ENCODE results near the gene PAM. TPM values are rescaled to one million over a fixed set of nuclear protein-coding genes. Genes with fewer than 3 reads are reported as not detected.
"Not testable (repeated sequence)": the region's sequence is repeated elsewhere in the genome, so short reads cannot be mapped to it uniquely, and the experiment has no call there.

The PAM gene
- total RNA-seq, 1 experiment from 2014 or later, result 190 TPM

GRCh38 chr5:103037673-103038455 lies 282.8 kb downstream of the PAM start:
- POLR2A ChIA-PET (ENCODE audit: low non-redundant PET), result no interaction called here
- BruUV-seq (replicated peaks), result no TSS peak
- intact Hi-C loops (cut with micrococcal nuclease; ENCODE audit: unreplicated experiment), result loop anchor here (10.0 kb wide), 1 partner anchor 437 kb away; no protein-coding TSS in a partner anchor
- DNase-seq (ENCODE audit: low spot score), result peak; percentile 42
- CTCF ChIA-PET, result interaction anchor here (1.0 kb wide), 1 partner anchor 357 kb away, joined by 3 read pairs; no protein-coding TSS in a partner anchor
- Histone ChIP-seq H3K4me3 (ENCODE audit: low read depth, low read length, poor library complexity, severe bottlenecking) (no peak overlapping the region), H3K27ac (ENCODE audit: low read depth, low read length, poor library complexity, severe bottlenecking) (no peak overlapping the region), H3K36me3 (ENCODE audit: insufficient read depth, low read length, poor library complexity, severe bottlenecking) (no peaks in the 10 kb centered on the region), H3K27me3 (replicated peaks; ENCODE audit: insufficient read depth, low read depth, low read length, poor library complexity) (no peaks in the 10 kb centered on the region), H3K9me3 (ENCODE audit: low read depth, low read length, poor library complexity, severe bottlenecking) (no peaks in the 10 kb centered on the region), H3K4me1 (ENCODE audit: insufficient read depth, low read length, poor library complexity, severe bottlenecking) (peaks cover 5% of the 10 kb centered on the region)
- TF ChIP-seq CTCF (conservative IDR thresholded peaks at IDR 0.05; ENCODE audit: low read depth, low read length) (peak; percentile 33; the same call in 1 of the 2 replicates), EZH2 (IDR thresholded peaks at IDR 0.05; ENCODE audit: borderline replicate concordance, low read depth, low read length, poor library complexity, severe bottlenecking) (no peak)

- Histone ChIP-seq H3K27ac (ENCODE audit: low read depth, low read length, poor library complexity, severe bottlenecking) (no peak overlapping the region), H3K4me3 (ENCODE audit: low read depth, low read length, poor library complexity, severe bottlenecking) (no peak overlapping the region), H3K36me3 (ENCODE audit: insufficient read depth, low read length, poor library complexity, severe bottlenecking) (no peaks in the 10 kb centered on the region), H3K9me3 (ENCODE audit: low read depth, low read length, poor library complexity, severe bottlenecking) (no peaks in the 10 kb centered on the region), H3K4me1 (ENCODE audit: insufficient read depth, low read length, poor library complexity, severe bottlenecking) (peaks cover 5% of the 10 kb centered on the region), H3K27me3 (replicated peaks; ENCODE audit: insufficient read depth, low read depth, low read length, poor library complexity) (no peaks in the 10 kb centered on the region)
- TF ChIP-seq CTCF (conservative IDR thresholded peaks at IDR 0.05; ENCODE audit: low read depth, low read length) (peak; percentile 63), EZH2 (IDR thresholded peaks at IDR 0.05; ENCODE audit: borderline replicate concordance, low read depth, low read length, poor library complexity, severe bottlenecking) (no peak)
- no TSS peak for BruUV-seq (replicated peaks)
- CTCF ChIA-PET, result no interaction called here
- intact Hi-C loops (cut with micrococcal nuclease; ENCODE audit: unreplicated experiment), result loop anchor here (1.0 to 10.0 kb wide), 5 partner anchors 96 to 506 kb away; no protein-coding TSS in a partner anchor
- DNase-seq (ENCODE audit: low spot score), result peak; percentile 77
- POLR2A ChIA-PET (ENCODE audit: low non-redundant PET), result no interaction called here
These were observed 286.1 kb downstream of the PAM start for GRCh38 chr5:103041071-103041676.

GRCh38 chr5:103046706-103047105 lies 291.6 kb downstream of the PAM start:
- CTCF ChIA-PET; H3K4me3 ChIP-seq (ENCODE audit: low read depth, low read length, poor library complexity, severe bottlenecking); BruUV-seq (replicated peaks); H3K27me3 ChIP-seq (replicated peaks; ENCODE audit: insufficient read depth, low read depth, low read length, poor library complexity); POLR2A ChIA-PET (ENCODE audit: low non-redundant PET); DNase-seq (ENCODE audit: low spot score); H3K36me3 ChIP-seq (ENCODE audit: insufficient read depth, low read length, poor library complexity, severe bottlenecking); H3K27ac ChIP-seq (ENCODE audit: low read depth, low read length, poor library complexity, severe bottlenecking); H3K4me1 ChIP-seq (ENCODE audit: insufficient read depth, low read length, poor library complexity, severe bottlenecking); H3K9me3 ChIP-seq (ENCODE audit: low read depth, low read length, poor library complexity, severe bottlenecking): not testable (repeated sequence)
- intact Hi-C loops (cut with micrococcal nuclease; ENCODE audit: unreplicated experiment), result loop anchor here (10.0 kb wide), 1 partner anchor 178 kb away; no protein-coding TSS in a partner anchor

Data from A673 (cell line).